ENCODE results near the gene DENND10. TPM values are rescaled to one million over a fixed set of nuclear protein-coding genes. Genes with fewer than 3 reads are reported as not detected.
"Not testable (repeated sequence)": the region's sequence is repeated elsewhere in the genome, so short reads cannot be mapped to it uniquely, and the experiment has no call there.

The DENND10 gene
- polyA plus RNA-seq, 6 donors from 2014 or later = 10.0 to 24.2 (median 18.8) TPM

- Mint-ChIP-seq H3K36me3 (no peaks in the 10 kb centered on the region), H3K4me3 (peak within 1 kb of the TSS; percentile 91 to 97 (median 94)), H3K9me3 (peaks cover 0 to 2% (median 0%) of the 10 kb centered on the region in 7 donors), H3K4me1 (peaks cover 43 to 53% (median 50%) of the 10 kb centered on the region in 3 donors), H3K27me3 (no peaks in the 10 kb centered on the region), H3K27ac (peak within 1 kb of the TSS; percentile 95 to 98 (median 96))
- DNase-seq (peak; percentile 95), ATAC-seq (ENCODE audit: low read depth in 2 of 2) (peak; percentile 83)
Observed at GRCh38 chr10:119080521-119081259, 23.2 kb upstream of the DENND10 start, which contains the start of gene EIF3A. TSS of gene EIF3A (minus strand) at chr10:119080817. CDS start at chr10:119080676, 141 bp downstream.

DNA sequence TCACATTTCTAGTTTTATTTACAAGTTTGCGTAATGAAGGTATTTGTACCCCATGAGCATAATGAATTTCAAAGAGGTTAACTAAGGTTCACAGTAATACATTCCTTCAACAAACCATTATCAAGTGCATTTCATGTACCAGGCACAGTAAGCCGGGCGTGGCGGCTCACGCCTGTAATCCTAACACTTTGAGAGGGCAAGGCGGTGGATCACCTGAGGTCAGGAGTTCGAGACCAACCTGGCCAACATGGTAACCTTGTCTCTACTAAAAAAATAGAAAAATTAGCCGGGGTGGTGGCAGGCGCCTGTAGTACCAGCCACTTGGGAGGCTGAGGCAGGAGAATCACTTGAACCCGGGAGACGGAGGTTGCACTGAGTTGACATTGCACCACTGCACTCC lies 19.0 kb upstream of the DENND10 start:
- Mint-ChIP-seq H3K4me3 (peak overlapping the region in 1 of 8 donors; percentile 17), H3K4me1 (peaks cover 28 to 39% (median 32%) of the 10 kb centered on the region in 3 donors), H3K9me3 (peaks cover 0 to 4% (median 0%) of the 10 kb centered on the region in 7 donors), H3K36me3 (no peaks in the 10 kb centered on the region), H3K27me3 (no peaks in the 10 kb centered on the region), H3K27ac (no peak overlapping the region)
- ATAC-seq (ENCODE audit: low read depth in 2 of 2) = no peak
- no peak for DNase-seq

GRCh38 chr10:119087271-119087882 lies 16.5 kb upstream of the DENND10 start:
- peaks cover 20 to 48% (median 24%) of the 10 kb centered on the region in 3 donors for H3K4me1 Mint-ChIP-seq
- ATAC-seq (ENCODE audit: low read depth in 2 of 2) = no peak
- H3K27me3 Mint-ChIP-seq = peaks cover 0 to 5% (median 0%) of the 10 kb centered on the region in 3 donors
- H3K9me3 Mint-ChIP-seq = peaks cover 0 to 4% (median 0%) of the 10 kb centered on the region in 7 donors
- DNase-seq = no peak
- peak overlapping the region in 3 of 6 donors; percentile 1 to 56 (median 2) for H3K27ac Mint-ChIP-seq
- peak overlapping the region in 3 of 8 donors; percentile 1 to 16 (median 2) for H3K4me3 Mint-ChIP-seq
- no peaks in the 10 kb centered on the region for H3K36me3 Mint-ChIP-seq

GRCh38 chr10:119090026-119090795 lies 13.7 kb upstream of the DENND10 start:
- Mint-ChIP-seq H3K27me3 (peaks cover 0 to 12% (median 0%) of the 10 kb centered on the region in 3 donors), H3K4me3 (peak overlapping the region in 1 of 8 donors; percentile 69), H3K36me3 (no peaks in the 10 kb centered on the region), H3K27ac (no peak overlapping the region), H3K9me3 (peaks cover 0 to 4% (median 0%) of the 10 kb centered on the region in 7 donors), H3K4me1 (peaks cover 14 to 41% (median 19%) of the 10 kb centered on the region in 3 donors)
- DNase-seq (no peak), ATAC-seq (ENCODE audit: low read depth in 2 of 2) (no peak)

DNA sequence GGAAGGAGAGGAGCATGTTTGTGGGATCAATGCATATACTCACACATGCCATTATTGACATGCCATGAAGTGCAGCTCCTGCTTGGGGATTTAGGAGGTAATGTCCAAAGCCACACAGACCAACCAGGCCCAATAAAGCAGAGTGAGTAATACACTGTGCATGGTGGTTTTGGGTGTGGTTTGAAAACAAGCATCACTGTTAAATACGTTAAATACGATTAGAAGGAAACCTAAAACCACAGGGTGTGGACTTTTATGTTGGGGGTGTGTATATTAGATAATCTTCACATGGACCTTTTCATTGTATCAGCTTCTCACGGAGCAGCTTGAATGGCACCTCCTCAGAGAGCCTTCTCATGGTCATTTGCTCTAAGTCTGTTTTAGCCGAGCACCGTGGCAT lies 12.9 kb upstream of the DENND10 start:
- peak; percentile 61 to 79 for ATAC-seq (ENCODE audit: low read depth in 2 of 2)
- H3K27me3 Mint-ChIP-seq = peaks cover 0 to 12% (median 2%) of the 10 kb centered on the region in 3 donors
- DNase-seq = no peak
- peaks cover 10 to 36% (median 14%) of the 10 kb centered on the region in 3 donors for H3K4me1 Mint-ChIP-seq
- no peaks in the 10 kb centered on the region for H3K36me3 Mint-ChIP-seq
- peak overlapping the region in 4 of 8 donors; percentile 12 to 66 (median 32) for H3K4me3 Mint-ChIP-seq
- peaks cover 0 to 4% (median 0%) of the 10 kb centered on the region in 7 donors for H3K9me3 Mint-ChIP-seq
- H3K27ac Mint-ChIP-seq = peak overlapping the region in 3 of 6 donors; percentile 24 to 81 (median 32)

- ATAC-seq (ENCODE audit: low read depth in 2 of 2) = no peak
- no peak for DNase-seq
- Mint-ChIP-seq H3K4me3 (no peak overlapping the region), H3K36me3 (no peaks in the 10 kb centered on the region), H3K27me3 (peaks cover 0 to 12% (median 4%) of the 10 kb centered on the region in 3 donors), H3K9me3 (no peaks in the 10 kb centered on the region), H3K4me1 (peaks cover 0 to 14% (median 9%) of the 10 kb centered on the region in 3 donors), H3K27ac (no peak overlapping the region)
Observed at GRCh38 chr10:119095640-119096039, 8.3 kb upstream of the DENND10 start.

DNA sequence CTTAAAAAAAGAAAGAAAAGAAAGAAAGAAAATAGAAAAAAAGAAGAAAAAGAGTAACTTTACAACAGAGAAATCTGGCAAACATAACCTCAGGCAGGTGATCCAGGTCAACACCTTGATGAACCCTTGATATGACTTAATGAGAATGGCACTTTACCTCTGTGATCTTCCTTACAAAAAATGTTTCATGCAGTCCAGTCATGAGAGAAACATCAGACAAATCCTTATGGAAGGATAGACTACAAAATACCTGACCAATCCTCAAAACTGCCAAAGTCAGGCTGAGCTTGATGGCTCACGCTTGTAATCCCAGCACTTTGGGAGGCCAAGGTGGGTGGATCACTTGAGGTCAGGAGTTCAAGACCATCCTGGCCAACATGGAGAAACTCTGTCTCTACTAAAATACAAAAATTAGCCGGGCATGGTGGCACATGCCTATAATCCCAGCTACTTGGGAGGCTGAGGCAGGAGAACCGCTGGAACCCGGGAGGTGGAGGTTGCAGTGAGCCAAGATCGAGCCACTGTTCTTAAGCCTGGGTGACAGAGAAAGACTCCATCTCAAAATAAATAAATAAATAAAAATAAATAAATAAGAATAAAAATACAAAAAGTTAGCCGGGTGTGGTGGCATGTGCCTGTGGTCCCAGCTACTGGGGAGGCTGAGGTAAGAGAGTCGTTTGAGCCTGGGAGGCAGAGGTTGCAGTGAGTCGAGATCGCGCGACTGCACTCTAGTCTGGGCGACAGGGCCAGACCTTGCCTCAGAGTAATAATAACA lies 7.1 kb upstream of the DENND10 start:
- H3K27ac Mint-ChIP-seq, H3K4me1 Mint-ChIP-seq, H3K36me3 Mint-ChIP-seq: not testable (repeated sequence)

GRCh38 chr10:119098576-119098975 lies 5.3 kb upstream of the DENND10 start:
- Mint-ChIP-seq H3K36me3 (no peaks in the 10 kb centered on the region), H3K4me3 (no peak overlapping the region), H3K9me3 (no peaks in the 10 kb centered on the region), H3K4me1 (peaks cover 0 to 11% (median 4%) of the 10 kb centered on the region in 3 donors), H3K27ac (no peak overlapping the region), H3K27me3 (peaks cover 0 to 4% (median 0%) of the 10 kb centered on the region in 3 donors)
- DNase-seq = no peak
- no peak for ATAC-seq (ENCODE audit: low read depth in 2 of 2)

More for the DNA sequence above, 7.1 kb upstream of the DENND10 start:
- DNase-seq; ATAC-seq (ENCODE audit: low read depth in 2 of 2); H3K9me3 Mint-ChIP-seq; H3K4me3 Mint-ChIP-seq: not testable (repeated sequence)
- H3K27me3 Mint-ChIP-seq = peaks cover 0 to 12% (median 4%) of the 10 kb centered on the region in 3 donors

DNA sequence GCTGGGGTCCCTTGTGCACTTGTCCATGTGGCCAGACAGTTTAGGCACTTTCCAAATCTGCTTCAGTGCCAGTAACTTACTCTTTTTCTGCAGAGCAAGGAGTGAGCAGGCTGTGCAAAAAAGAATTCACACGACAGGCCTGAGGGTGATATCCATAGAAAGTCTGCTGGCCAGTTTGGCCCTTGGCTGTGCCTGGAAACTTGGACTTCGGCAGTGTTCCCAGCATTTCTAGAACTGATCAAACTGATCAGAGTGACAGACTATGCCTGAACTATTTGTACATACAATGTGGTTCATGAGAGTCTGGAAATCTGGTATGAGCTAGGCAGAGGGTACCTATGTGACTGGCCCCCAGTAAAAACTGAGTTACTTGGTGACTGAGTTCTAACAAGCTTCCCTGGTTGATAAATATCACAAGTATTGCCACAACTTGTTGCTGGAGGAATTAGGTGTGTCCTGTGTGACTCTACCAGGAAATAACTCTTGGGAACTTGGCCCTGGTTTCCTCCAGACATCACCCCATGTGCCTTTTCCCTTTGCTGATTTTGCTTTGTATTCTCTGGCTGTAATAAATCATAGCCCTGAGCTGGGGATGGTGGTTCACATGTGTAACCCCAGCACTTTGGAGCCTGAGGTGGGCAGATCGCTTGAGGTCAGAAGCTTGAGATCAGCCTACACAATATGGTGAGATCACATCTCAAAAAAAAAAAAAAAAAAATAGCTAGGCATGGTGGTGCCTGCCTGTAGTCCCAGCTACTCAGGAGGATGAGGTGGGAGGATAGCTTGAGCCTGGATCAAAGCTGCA lies 3.3 kb upstream of the DENND10 start:
- H3K27me3 Mint-ChIP-seq = peaks cover 0 to 4% (median 0%) of the 10 kb centered on the region in 3 donors
- H3K4me1 Mint-ChIP-seq = peaks cover 0 to 12% (median 9%) of the 10 kb centered on the region in 3 donors
- peak overlapping the region in 1 of 8 donors; percentile 12 for H3K4me3 Mint-ChIP-seq
- H3K36me3 Mint-ChIP-seq = no peaks in the 10 kb centered on the region
- ATAC-seq (ENCODE audit: low read depth in 2 of 2) (no peak), DNase-seq (no peak)
- no peaks in the 10 kb centered on the region for H3K9me3 Mint-ChIP-seq
- H3K27ac Mint-ChIP-seq = no peak overlapping the region

GRCh38 chr10:119101366-119102098 lies 2.4 kb upstream of the DENND10 start:
- ATAC-seq (ENCODE audit: low read depth in 2 of 2) = no peak
- no peaks in the 10 kb centered on the region for H3K27me3 Mint-ChIP-seq
- H3K27ac Mint-ChIP-seq = peak overlapping the region in 1 of 6 donors; percentile 68
- no peaks in the 10 kb centered on the region for H3K36me3 Mint-ChIP-seq
- no peak for DNase-seq
- H3K9me3 Mint-ChIP-seq = no peaks in the 10 kb centered on the region
- peaks cover 0 to 9% (median 8%) of the 10 kb centered on the region in 3 donors for H3K4me1 Mint-ChIP-seq
- H3K4me3 Mint-ChIP-seq = peak overlapping the region in 2 of 8 donors; percentile 5 to 52

GRCh38 chr10:119103241-119103902 lies 541 bp upstream of the DENND10 start:
- Mint-ChIP-seq H3K4me3 (peak overlapping the region; percentile 51 to 91 (median 76)), H3K9me3 (no peaks in the 10 kb centered on the region), H3K4me1 (peaks cover 0 to 9% (median 8%) of the 10 kb centered on the region in 3 donors), H3K27me3 (no peaks in the 10 kb centered on the region), H3K27ac (peak overlapping the region; percentile 41 to 96 (median 86)), H3K36me3 (no peaks in the 10 kb centered on the region)
- DNase-seq (no peak), ATAC-seq (ENCODE audit: low read depth in 2 of 2) (no peak)

All from naive B cell (primary cell).